AG09319 (cell line): Measurements from ENCODE around the gene TSPAN4.

Experiments used
- DNase-seq: peaks from one replicate; pipeline ENCODE4 v3.0.0-alpha.2; 2010; ENCODE audit warnings: low read depth; ENCODE audit errors: extremely low read depth
- CTCF ChIP-seq: IDR thresholded peaks from 2 replicates; pipeline ENCODE4 v1.5.1; 2011; ENCODE audit warnings: low read depth, mild to moderate bottlenecking, inconsistent platforms, low read length, moderate library complexity

TSPAN4 gene

GRCh38 chr11:850775-851763 is 8.4 kb downstream of the TSPAN4 start:
- no peak; the same call in 1 of the 2 replicates for TF ChIP-seq CTCF
- no peak for DNase-seq

GRCh38 chr11:852762-853161 is 10.1 kb downstream of the TSPAN4 start:
- no peak for DNase-seq
- TF ChIP-seq CTCF = no peak

GRCh38 chr11:853682-854448 is 11.2 kb downstream of the TSPAN4 start:
- TF ChIP-seq CTCF = no peak
- no peak for DNase-seq

GRCh38 chr11:854601-855329 is 12.1 kb downstream of the TSPAN4 start:
- no peak for TF ChIP-seq CTCF
- no peak for DNase-seq

- no peak for TF ChIP-seq CTCF
- no peak for DNase-seq
Observed at GRCh38 chr11:855330-855674, 12.7 kb downstream of the TSPAN4 start.

- no peak for DNase-seq
- no peak for TF ChIP-seq CTCF
Observed at GRCh38 chr11:855796-856195, 13.1 kb downstream of the TSPAN4 start.
